Astrocyte (in vitro differentiated cells and primary cell): ENCODE measurements around the gene CRYL1.

Experiments
- CTCF ChIP-seq: IDR thresholded peaks from 2 replicates; pipeline ENCODE4 v1.5.1; 2011; ENCODE audit warnings: low read depth, mild to moderate bottlenecking, inconsistent platforms, low read length, moderate library complexity; ENCODE audit not compliant: insufficient read depth
- EZH2 ChIP-seq: IDR thresholded peaks from 2 replicates; pipeline ENCODE4 v1.6.1; 2012; ENCODE audit warnings: mild to moderate bottlenecking, low read length, inconsistent platforms; ENCODE audit not compliant: insufficient read depth

- no peak for TF ChIP-seq CTCF
- TF ChIP-seq EZH2: no peak
Observed at GRCh38 chr13:20389696-20390525, 135.7 kb downstream of the CRYL1 start.
